ENCODE measurements around the gene DSP.

DNA sequence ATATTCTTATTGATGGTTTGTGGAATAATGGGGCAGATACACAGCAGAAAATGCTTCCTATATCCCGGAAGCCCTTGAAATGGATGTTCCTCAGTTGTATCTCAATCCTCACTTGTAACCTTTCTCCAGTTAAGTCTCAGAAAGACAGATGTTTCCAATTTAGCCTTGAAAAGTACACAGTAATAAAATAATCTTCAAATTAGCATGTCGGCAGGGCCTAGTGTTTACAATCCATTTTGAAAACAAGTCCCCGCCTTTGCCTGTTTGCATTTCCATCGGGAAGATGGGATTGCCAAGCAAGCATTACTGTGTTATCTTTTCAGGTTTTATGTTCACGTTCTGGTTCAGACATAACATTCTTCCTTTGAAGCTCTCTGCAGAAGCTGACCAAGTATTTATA is 90.0 kb downstream of the DSP start:
- TF ChIP-seq, protein P1, sequence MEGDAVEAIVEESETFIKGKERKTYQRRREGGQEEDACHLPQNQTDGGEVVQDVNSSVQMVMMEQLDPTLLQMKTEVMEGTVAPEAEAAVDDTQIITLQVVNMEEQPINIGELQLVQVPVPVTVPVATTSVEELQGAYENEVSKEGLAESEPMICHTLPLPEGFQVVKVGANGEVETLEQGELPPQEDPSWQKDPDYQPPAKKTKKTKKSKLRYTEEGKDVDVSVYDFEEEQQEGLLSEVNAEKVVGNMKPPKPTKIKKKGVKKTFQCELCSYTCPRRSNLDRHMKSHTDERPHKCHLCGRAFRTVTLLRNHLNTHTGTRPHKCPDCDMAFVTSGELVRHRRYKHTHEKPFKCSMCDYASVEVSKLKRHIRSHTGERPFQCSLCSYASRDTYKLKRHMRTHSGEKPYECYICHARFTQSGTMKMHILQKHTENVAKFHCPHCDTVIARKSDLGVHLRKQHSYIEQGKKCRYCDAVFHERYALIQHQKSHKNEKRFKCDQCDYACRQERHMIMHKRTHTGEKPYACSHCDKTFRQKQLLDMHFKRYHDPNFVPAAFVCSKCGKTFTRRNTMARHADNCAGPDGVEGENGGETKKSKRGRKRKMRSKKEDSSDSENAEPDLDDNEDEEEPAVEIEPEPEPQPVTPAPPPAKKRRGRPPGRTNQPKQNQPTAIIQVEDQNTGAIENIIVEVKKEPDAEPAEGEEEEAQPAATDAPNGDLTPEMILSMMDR (IDR thresholded peaks at IDR 0.05; ENCODE audit: insufficient read depth, low read length): no peak
- no peak for TF ChIP-seq SPI1 (IDR thresholded peaks at IDR 0.05; ENCODE audit: borderline replicate concordance, low read depth)
- no peak for TF ChIP-seq POLR2AphosphoS5 (IDR thresholded peaks at IDR 0.05; ENCODE audit: low read depth)
- no peak for TF ChIP-seq GABPA (IDR thresholded peaks at IDR 0.05; ENCODE audit: low read depth)
- TF ChIP-seq, protein P2, sequence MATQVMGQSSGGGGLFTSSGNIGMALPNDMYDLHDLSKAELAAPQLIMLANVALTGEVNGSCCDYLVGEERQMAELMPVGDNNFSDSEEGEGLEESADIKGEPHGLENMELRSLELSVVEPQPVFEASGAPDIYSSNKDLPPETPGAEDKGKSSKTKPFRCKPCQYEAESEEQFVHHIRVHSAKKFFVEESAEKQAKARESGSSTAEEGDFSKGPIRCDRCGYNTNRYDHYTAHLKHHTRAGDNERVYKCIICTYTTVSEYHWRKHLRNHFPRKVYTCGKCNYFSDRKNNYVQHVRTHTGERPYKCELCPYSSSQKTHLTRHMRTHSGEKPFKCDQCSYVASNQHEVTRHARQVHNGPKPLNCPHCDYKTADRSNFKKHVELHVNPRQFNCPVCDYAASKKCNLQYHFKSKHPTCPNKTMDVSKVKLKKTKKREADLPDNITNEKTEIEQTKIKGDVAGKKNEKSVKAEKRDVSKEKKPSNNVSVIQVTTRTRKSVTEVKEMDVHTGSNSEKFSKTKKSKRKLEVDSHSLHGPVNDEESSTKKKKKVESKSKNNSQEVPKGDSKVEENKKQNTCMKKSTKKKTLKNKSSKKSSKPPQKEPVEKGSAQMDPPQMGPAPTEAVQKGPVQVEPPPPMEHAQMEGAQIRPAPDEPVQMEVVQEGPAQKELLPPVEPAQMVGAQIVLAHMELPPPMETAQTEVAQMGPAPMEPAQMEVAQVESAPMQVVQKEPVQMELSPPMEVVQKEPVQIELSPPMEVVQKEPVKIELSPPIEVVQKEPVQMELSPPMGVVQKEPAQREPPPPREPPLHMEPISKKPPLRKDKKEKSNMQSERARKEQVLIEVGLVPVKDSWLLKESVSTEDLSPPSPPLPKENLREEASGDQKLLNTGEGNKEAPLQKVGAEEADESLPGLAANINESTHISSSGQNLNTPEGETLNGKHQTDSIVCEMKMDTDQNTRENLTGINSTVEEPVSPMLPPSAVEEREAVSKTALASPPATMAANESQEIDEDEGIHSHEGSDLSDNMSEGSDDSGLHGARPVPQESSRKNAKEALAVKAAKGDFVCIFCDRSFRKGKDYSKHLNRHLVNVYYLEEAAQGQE (IDR thresholded peaks at IDR 0.05; ENCODE audit: insufficient replicate concordance, low read depth): no peak
